H1 (cell line): ENCODE measurements around the gene CMYA5. TPM values are rescaled to one million over a fixed set of nuclear protein-coding genes. Genes with fewer than 3 reads are reported as not detected.

Experiments used
- CTCF ChIA-PET: fragments of 300-600 bp; sonication (Branson Sonifier 250); formaldehyde crosslinking; loops from one replicate; lab custom pipeline; 2021; ENCODE audit not compliant: partially characterized antibody; lab: Charles Lee
- POLR2A ChIA-PET: fragments of 300-600 bp; sonication (Branson Sonifier 250); formaldehyde crosslinking; loops from one replicate; lab custom pipeline; 2021; ENCODE audit warnings: inconsistent platforms; ENCODE audit not compliant: partially characterized antibody; lab: Charles Lee
- DNase-seq, 2 experiments: peaks; one replicate each; pipeline versions ENCODE4 v3.0.0 to v3.0.0-alpha.2; 2010 to 2022; ENCODE audit warnings: low spot score in 2 of 2, low read depth in 1 of 2, mixed read lengths in 1 of 2
- FAIRE-seq: peaks from 2 replicates; lab custom pipeline; 2011; peaks lifted over from hg19 to GRCh38; lab: Jason Lieb, UNC
- H2AFZ ChIP-seq: 2 replicates; pipeline ENCODE4 v1.8.1; 2012; ENCODE audit warnings: low read length, inconsistent platforms
- H2AK5ac ChIP-seq: 2 replicates; pipeline ENCODE4 v1.6.1; 2013; ENCODE audit warnings: low read depth, low read length
- H2BK120ac ChIP-seq: replicated peaks from 2 replicates; pipeline ENCODE3; 2013; ENCODE audit warnings: low read depth, low read length, inconsistent platforms
- H2BK12ac ChIP-seq: 2 replicates; pipeline ENCODE4 v1.6.1; 2013; ENCODE audit warnings: low read depth, low read length
- H2BK15ac ChIP-seq: 2 replicates; pipeline ENCODE4 v1.6.1; 2013; ENCODE audit warnings: low read length
- H2BK20ac ChIP-seq: 2 replicates; pipeline ENCODE4 v1.6.1; 2013; ENCODE audit warnings: low read length
- H2BK5ac ChIP-seq: 2 replicates; pipeline ENCODE4 v1.6.1; 2013; ENCODE audit warnings: low read depth, low read length
- H3K14ac ChIP-seq: 2 replicates; pipeline ENCODE4 v1.6.1; 2013; ENCODE audit warnings: inconsistent platforms; ENCODE audit not compliant: insufficient read length
- H3K18ac ChIP-seq: 2 replicates; pipeline ENCODE4 v1.6.1; 2013; ENCODE audit warnings: low read length; ENCODE audit errors: extremely low read depth
- H3K23ac ChIP-seq: 2 replicates; pipeline ENCODE4 v1.6.1; 2013; ENCODE audit warnings: inconsistent platforms; ENCODE audit not compliant: insufficient read length
- H3K23me2 ChIP-seq: 2 replicates; pipeline ENCODE4 v1.6.1; 2013; ENCODE audit warnings: low read depth, low read length
- H3K27ac ChIP-seq: 2 replicates; pipeline ENCODE4 v1.6.1; 2011; ENCODE audit warnings: low read depth, low read length, inconsistent platforms
- H3K27me3 ChIP-seq, 4 experiments: replicated peaks in 1 of 4; 1 replicate in 1 of 4; 2 replicates in 3 of 4; pipeline versions ENCODE4 v1.6.1 to v1.8.1; 2011 to 2013; ENCODE audit warnings: low read length in 3 of 4, mild to moderate bottlenecking in 3 of 4, inconsistent platforms in 2 of 4, mixed read lengths in 2 of 4, moderate library complexity in 1 of 4; ENCODE audit not compliant: control insufficient read depth in 3 of 4, insufficient read depth in 3 of 4; ENCODE audit errors: extremely low read depth in 1 of 4
- H3K36me3 ChIP-seq, 4 experiments: 2 replicates each; pipeline versions ENCODE4 v1.6.1 to v1.8.1; 2011 to 2013; ENCODE audit warnings: mild to moderate bottlenecking in 4 of 4, low read length in 3 of 4, moderate library complexity in 2 of 4, control low read depth in 1 of 4, inconsistent platforms in 1 of 4; ENCODE audit not compliant: insufficient read depth in 4 of 4, control insufficient read depth in 2 of 4
- H3K4ac ChIP-seq: replicated peaks from 2 replicates; pipeline ENCODE3; 2013; ENCODE audit warnings: low read length, low read depth, mixed read lengths, inconsistent platforms; ENCODE audit not compliant: insufficient read length
- H3K4me1 ChIP-seq, 4 experiments: replicated peaks in 1 of 4; 1 replicate in 1 of 4; 2 replicates in 3 of 4; pipeline versions ENCODE4 v1.6.1 to v1.8.1; 2011 to 2013; ENCODE audit warnings: low read length in 3 of 4, inconsistent platforms in 2 of 4, mixed read lengths in 1 of 4; ENCODE audit not compliant: insufficient read depth in 4 of 4, control insufficient read depth in 3 of 4
- H3K4me2 ChIP-seq, 2 experiments: 2 replicates each; pipeline versions ENCODE4 v1.6.1 to v1.8.1; 2011 to 2013; ENCODE audit warnings: low read depth in 2 of 2, low read length in 2 of 2, control low read depth in 1 of 2, inconsistent platforms in 1 of 2, mild to moderate bottlenecking in 1 of 2; ENCODE audit not compliant: insufficient read depth in 1 of 2
- H3K4me3 ChIP-seq, 4 experiments: fragments of 200-600, 300-600 bp in 1 of 4; sonication (generic), shearing (Covaris generic), sonication (Bioruptor Twin) in 1 of 4; 2 replicates each; pipeline versions ENCODE4 v1.5.1 to v1.8.1; 2011 to 2016; ENCODE audit warnings: low read length in 4 of 4, low read depth in 3 of 4, control low read depth in 2 of 4, inconsistent platforms in 2 of 4, mild to moderate bottlenecking in 2 of 4, mixed read lengths in 1 of 4, moderate library complexity in 1 of 4; ENCODE audit not compliant: insufficient read depth in 2 of 4; ENCODE audit errors: extremely low read depth in 1 of 4
- H3K56ac ChIP-seq: replicated peaks from 2 replicates; pipeline ENCODE3; 2013; ENCODE audit warnings: low read depth, mild to moderate bottlenecking, mixed read lengths, low read length, inconsistent platforms; ENCODE audit not compliant: insufficient read length
- H3K79me1 ChIP-seq: 2 replicates; pipeline ENCODE4 v1.6.1; 2013; ENCODE audit warnings: low read depth, low read length, control low read depth
- H3K79me2 ChIP-seq, 2 experiments: 2 replicates each; pipeline versions ENCODE4 v1.6.1 to v1.8.1; 2012 to 2013; ENCODE audit warnings: low read length in 2 of 2, mild to moderate bottlenecking in 2 of 2, inconsistent platforms in 1 of 2; ENCODE audit not compliant: insufficient read depth in 2 of 2, control insufficient read depth in 1 of 2
- H3K9ac ChIP-seq, 4 experiments: replicated peaks in 1 of 4; 1 replicate in 1 of 4; 2 replicates in 3 of 4; pipeline versions ENCODE4 v1.6.1 to v1.8.1; 2011 to 2013; ENCODE audit warnings: low read depth in 3 of 4, low read length in 3 of 4, control low read depth in 2 of 4, mild to moderate bottlenecking in 2 of 4, moderate library complexity in 2 of 4, inconsistent platforms in 1 of 4; ENCODE audit errors: extremely low read depth in 1 of 4
- H3K9me3 ChIP-seq, 2 experiments: 2 replicates each; pipeline versions ENCODE4 v1.6.1 to v1.8.1; 2012 to 2013; ENCODE audit warnings: mild to moderate bottlenecking in 2 of 2, moderate library complexity in 2 of 2, control low read depth in 1 of 2, inconsistent platforms in 1 of 2, low read depth in 1 of 2, low read length in 1 of 2, mixed read lengths in 1 of 2; ENCODE audit not compliant: insufficient read depth in 2 of 2
- H4K20me1 ChIP-seq, 2 experiments: replicated peaks in 1 of 2; 2 replicates each; pipeline versions ENCODE3 to v1.8.1; 2011 to 2013; ENCODE audit warnings: inconsistent platforms in 2 of 2, low read length in 2 of 2, mild to moderate bottlenecking in 1 of 2; ENCODE audit not compliant: insufficient read depth in 2 of 2, control insufficient read depth in 1 of 2
- H4K5ac ChIP-seq: 2 replicates; pipeline ENCODE4 v1.6.1; 2013; ENCODE audit warnings: low read length, low read depth, mixed read lengths, inconsistent platforms; ENCODE audit not compliant: insufficient read length
- H4K8ac ChIP-seq: 2 replicates; pipeline ENCODE4 v1.8.0; 2013; ENCODE audit warnings: mild to moderate bottlenecking, moderate library complexity, low read length, inconsistent platforms; ENCODE audit not compliant: insufficient read depth; ENCODE audit errors: extremely low read depth
- H4K91ac ChIP-seq: replicated peaks from 2 replicates; pipeline ENCODE3; 2013; ENCODE audit warnings: low read length, mixed read lengths, inconsistent platforms; ENCODE audit not compliant: insufficient read length
- BCL11A ChIP-seq, 2 experiments: IDR thresholded peaks; one replicate each; pipeline ENCODE4 v1.6.1; 2011; ENCODE audit warnings: low read depth in 2 of 2, low read length in 2 of 2, mild to moderate bottlenecking in 2 of 2
- CBX5 ChIP-seq: fragments of 300-800, 300-1000 bp; sonication (generic); IDR thresholded peaks from 2 replicates; pipeline ENCODE4 v1.7.1; 2016; ENCODE audit warnings: antibody characterized with exemption, low read length, low read depth
- CBX8 ChIP-seq: fragments of 300-800, 300-1000 bp; sonication (generic); IDR thresholded peaks from 2 replicates; pipeline ENCODE4 v1.7.1; 2016; ENCODE audit warnings: low read depth, low read length, borderline replicate concordance
- CEBPB ChIP-seq: IDR thresholded peaks from 2 replicates; pipeline ENCODE4 v1.6.1; 2012; ENCODE audit warnings: low read depth, low read length
- JUND ChIP-seq: IDR thresholded peaks from 2 replicates; pipeline ENCODE4 v1.6.1; 2011; ENCODE audit warnings: mild to moderate bottlenecking, improper control_type of control experiment, low read length
- KDM5A ChIP-seq: fragments of 200-600 bp; IDR thresholded peaks from 2 replicates; pipeline ENCODE4 v1.7.1; 2012; ENCODE audit warnings: mild to moderate bottlenecking, low read length, inconsistent platforms, mixed read lengths
- RAD21 ChIP-seq, 2 experiments: IDR thresholded peaks in 1 of 2; conservative IDR thresholded peaks in 1 of 2; 2 replicates each; pipeline ENCODE4 v1.6.1; 2011; ENCODE audit warnings: low read depth in 2 of 2, low read length in 2 of 2, improper control_type of control experiment in 1 of 2, inconsistent platforms in 1 of 2, mild to moderate bottlenecking in 1 of 2, moderate library complexity in 1 of 2
- RBBP5 ChIP-seq: IDR thresholded peaks from 2 replicates; pipeline ENCODE4 v1.7.1; 2012; ENCODE audit warnings: low read depth, mild to moderate bottlenecking, inconsistent platforms, low read length, moderate library complexity, borderline replicate concordance
- SAP30 ChIP-seq: fragments of 300-600 bp; sonication (generic); IDR thresholded peaks from 2 replicates; pipeline ENCODE4 v1.7.1; 2012; ENCODE audit warnings: low read length, moderate library complexity, mild to moderate bottlenecking, inconsistent platforms; ENCODE audit not compliant: insufficient read depth, insufficient replicate concordance
- SIRT6 ChIP-seq: IDR thresholded peaks from one replicate; pipeline ENCODE4 v1.7.1; 2012; ENCODE audit warnings: low read length, inconsistent platforms
- SUZ12 ChIP-seq: fragments of 200-600 bp; sonication (generic); IDR thresholded peaks from 2 replicates; pipeline ENCODE4 v1.6.1; 2012; ENCODE audit warnings: mild to moderate bottlenecking, inconsistent platforms, low read length, moderate library complexity, mixed read lengths
- TEAD4 ChIP-seq: IDR thresholded peaks from 2 replicates; pipeline ENCODE4 v1.6.1; 2012; ENCODE audit warnings: low read depth, low read length, inconsistent platforms, mixed read lengths
- YY1 ChIP-seq: IDR thresholded peaks from 2 replicates; pipeline ENCODE4 v1.6.1; 2011; ENCODE audit warnings: low read depth, mild to moderate bottlenecking, low read length
- ZNF274 ChIP-seq: IDR thresholded peaks from 2 replicates; pipeline ENCODE4 v1.7.0; 2012; ENCODE audit warnings: low read length, borderline replicate concordance; ENCODE audit errors: extremely low read depth
- WGBS, 2 experiments: shearing (Covaris generic) in 1 of 2; methylation state at CpG; one replicate each; pipeline versions ENCODE4 v1.1.6 to v1.1.7; 2013 to 2015; ENCODE audit warnings: low lambda C conversion rate in 2 of 2, mixed read lengths in 2 of 2, inconsistent platforms in 1 of 2, low coverage in 1 of 2, missing lambda C conversion rate in 1 of 2; ENCODE audit not compliant: insufficient replicate concordance in 2 of 2, insufficient coverage in 1 of 2, insufficient read length in 1 of 2; ENCODE audit errors: extremely low coverage in 1 of 2, missing lambda C conversion rate in 1 of 2; 5-methylcytosine and 5-hydroxymethylcytosine counted together
- polyA plus RNA-seq, 7 experiments: library from polyadenylated mRNA; depleted of rRNA in 3 of 7; stranded (reverse) in 5 of 7; unstranded in 2 of 7; fragments of >200 nt in 5 of 7; fragments of 200-250 nt in 2 of 7; gene quantifications; 1 replicate in 5 of 7; 2 replicates in 1 of 7; 4 replicates in 1 of 7; pipeline versions ENCODE4 v1.2.1 to v1.2.3, GENCODE V29; 2011 to 2013; ENCODE audit warnings: missing spikeins in 2 of 7, mixed read lengths in 2 of 7
- total RNA-seq: library from RNA; stranded (reverse); fragmentation: NEBNext Ultra II Directional; extraction: Animal tissue kit (Norgen Biotek cat#: 25700); gene quantifications from 2 replicates; pipeline ENCODE4 v1.2.1, GENCODE V29; 2021
- TF ChIP-seq, protein P1 (sequence below): IDR thresholded peaks from 2 replicates; pipeline ENCODE4 v1.6.1; 2012; ENCODE audit warnings: inconsistent platforms

CMYA5 gene
- total and polyA plus RNA-seq, 2 of the 8 experiments (the other 6 are each of a cell fraction or from before 2014, with no cell fraction given) = 0.88 to 0.95 TPM

DNA sequence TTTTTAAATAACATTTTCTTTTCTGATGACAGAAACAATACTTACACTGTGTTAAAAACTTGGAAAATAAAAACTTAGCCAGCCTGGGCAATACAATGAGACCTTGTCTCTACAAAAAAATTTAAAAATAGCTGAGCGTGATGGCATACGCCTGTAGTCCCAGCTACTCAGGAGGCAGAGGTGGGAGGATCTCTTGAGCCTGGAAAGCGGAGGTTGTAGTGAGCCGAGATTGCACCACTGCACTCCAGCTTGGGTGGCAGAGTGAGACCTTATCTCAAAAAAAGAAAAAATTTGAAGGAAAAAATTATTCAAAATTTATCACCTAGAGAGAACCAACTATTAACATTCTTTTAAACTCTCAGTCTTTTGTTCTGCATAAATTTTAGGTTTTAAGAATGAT lies 4.9 kb upstream of the CMYA5 start:
- Histone ChIP-seq H3K4me1 (peaks cover 0 to 2% (median 0%) of the 10 kb centered on the region in 4 experiments; a peak in 1 of 7 replicates), H4K8ac (no peak overlapping the region), H2BK20ac (no peak overlapping the region), H2AK5ac (no peak overlapping the region), H3K36me3 (peaks cover 0 to 16% (median 2%) of the 10 kb centered on the region in 4 experiments; a peak in 5 of 8 replicates), H2BK5ac (no peak overlapping the region), H3K9me3 (no peaks in the 10 kb centered on the region), H3K27ac (no peak overlapping the region), H2BK12ac (no peak overlapping the region), H3K56ac (no peak overlapping the region), H2BK15ac (no peak overlapping the region), H3K9ac (no peak overlapping the region), H3K27me3 (no peaks in the 10 kb centered on the region), H4K5ac (no peak overlapping the region), H3K4me3 (no peak overlapping the region), H3K23me2 (peaks cover 5% of the 10 kb centered on the region; the same call in 1 of the 2 replicates), H2AFZ (no peak overlapping the region), H3K14ac (no peak overlapping the region), H3K23ac (no peak overlapping the region), H3K79me1 (no peaks in the 10 kb centered on the region), H2BK120ac (no peak overlapping the region), H3K18ac (no peak overlapping the region), H3K4ac (no peak overlapping the region), H4K20me1 (no peaks in the 10 kb centered on the region), H4K91ac (no peak overlapping the region), H3K79me2 (no peaks in the 10 kb centered on the region), H3K4me2 (no peak overlapping the region)
- CTCF ChIA-PET = interaction anchor here (1.2 kb wide), 1 partner anchor 85 kb away, joined by 3 read pairs; no protein-coding TSS in a partner anchor
- WGBS, 2 experiments = 95% methylated on average over 4 of the region's 4 CpGs; no CpG with 5 or more reads in 1 of the 2 experiments
- POLR2A ChIA-PET = no interaction called here
- DNase-seq (no peak), FAIRE-seq (no peak)
- TF ChIP-seq CBX8 (no peak), SIRT6 (no peak), BCL11A (IDR thresholded peaks at IDR 0.05; ENCODE audit: low read depth in 2 of 2, low read length in 2 of 2) (no peak), JUND (no peak), RAD21 (IDR thresholded peaks at IDR 0.05 in 1 of 2, conservative IDR thresholded peaks at IDR 0.05 in 1 of 2; ENCODE audit: low read depth in 2 of 2, low read length in 2 of 2) (no peak), CEBPB (no peak), KDM5A (no peak), TEAD4 (no peak), YY1 (no peak), SUZ12 (no peak), CBX5 (no peak), ZNF274 (no peak), RBBP5 (no peak), SAP30 (no peak)
- TF ChIP-seq, protein P1, sequence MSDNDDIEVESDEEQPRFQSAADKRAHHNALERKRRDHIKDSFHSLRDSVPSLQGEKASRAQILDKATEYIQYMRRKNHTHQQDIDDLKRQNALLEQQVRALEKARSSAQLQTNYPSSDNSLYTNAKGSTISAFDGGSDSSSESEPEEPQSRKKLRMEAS = no peak
